Measurements from ENCODE around the gene EXOSC7. TPM values are rescaled to one million over a fixed set of nuclear protein-coding genes. Genes with fewer than 3 reads are reported as not detected.

EXOSC7 gene
- total and polyA plus RNA-seq, 2 of the 4 experiments (the other 2 are of a cell fraction) = 61.6 to 62.2 TPM

DNA sequence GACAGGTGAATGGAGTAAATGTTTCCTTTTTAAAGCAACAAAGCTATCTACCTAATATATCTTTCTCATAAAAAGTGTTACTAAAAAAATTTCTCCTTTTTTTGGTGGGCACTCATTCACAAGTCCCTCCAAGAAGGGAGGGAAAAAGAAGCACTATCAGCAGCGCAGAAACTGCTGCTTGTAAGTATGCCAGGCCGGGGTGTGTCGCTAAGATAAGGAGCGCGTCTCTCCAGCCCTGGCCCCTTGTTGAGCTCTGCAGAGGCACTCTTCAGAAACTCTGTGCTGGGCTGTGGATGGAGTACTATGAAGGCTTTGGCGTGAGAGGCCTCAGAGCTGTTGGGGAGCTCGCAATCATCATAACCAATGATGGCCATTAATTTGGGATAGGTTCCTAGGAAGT, 49.1 kb upstream of the EXOSC7 start:
- ATAC-seq (ENCODE audit: low read depth) (no peak), DNase-seq (no peak)
- no peak overlapping the region for H3K14ac ChIP-seq (replicated peaks; ENCODE audit: low read depth, low read length)
- dilution Hi-C loops (cut with HindIII; ENCODE audit: low sequenced_read_pairs, unreplicated experiment) = no loop called here
- H3K23ac ChIP-seq (ENCODE audit: low read depth, low read length) = no peak overlapping the region
- no peak for TF ChIP-seq CHD1 (IDR thresholded peaks at IDR 0.05; ENCODE audit: low read depth, low read length)
- TF ChIP-seq, protein P1, sequence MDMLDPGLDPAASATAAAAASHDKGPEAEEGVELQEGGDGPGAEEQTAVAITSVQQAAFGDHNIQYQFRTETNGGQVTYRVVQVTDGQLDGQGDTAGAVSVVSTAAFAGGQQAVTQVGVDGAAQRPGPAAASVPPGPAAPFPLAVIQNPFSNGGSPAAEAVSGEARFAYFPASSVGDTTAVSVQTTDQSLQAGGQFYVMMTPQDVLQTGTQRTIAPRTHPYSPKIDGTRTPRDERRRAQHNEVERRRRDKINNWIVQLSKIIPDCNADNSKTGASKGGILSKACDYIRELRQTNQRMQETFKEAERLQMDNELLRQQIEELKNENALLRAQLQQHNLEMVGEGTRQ (IDR thresholded peaks at IDR 0.05; ENCODE audit: low read depth, low read length) = no peak
- no peak for TF ChIP-seq RCOR1 (IDR thresholded peaks at IDR 0.05; ENCODE audit: insufficient replicate concordance, low read length)
- TF ChIP-seq BHLHE40 (IDR thresholded peaks at IDR 0.05; ENCODE audit: low read depth, low read length) = no peak
- TF ChIP-seq FOS (IDR thresholded peaks at IDR 0.05; ENCODE audit: low read depth, low read length) = no peak
- no peak for TF ChIP-seq SMC3 (IDR thresholded peaks at IDR 0.05; ENCODE audit: low read depth, low read length)
- no peak overlapping the region for H2AFZ ChIP-seq (replicated peaks; ENCODE audit: low read length, poor library complexity)
- no peak overlapping the region for H2BK5ac ChIP-seq (ENCODE audit: low read depth, low read length, poor library complexity, severe bottlenecking)
- no peak overlapping the region for H4K91ac ChIP-seq (ENCODE audit: insufficient read depth, low read depth, low read length)
- no peak overlapping the region for H3K18ac ChIP-seq (ENCODE audit: low read depth, low read length)
- H3K79me1 ChIP-seq (ENCODE audit: low read depth in 1 of 2, low read length in 2 of 2) = no peaks in the 10 kb centered on the region
- no peak overlapping the region for H4K8ac ChIP-seq (ENCODE audit: low read depth in 2 of 2, low read length in 2 of 2)
- POLR2A ChIA-PET (ENCODE audit: unreplicated experiment) = no interaction called here
- H2AK5ac ChIP-seq (ENCODE audit: low read depth, low read length) = no peak overlapping the region
- 90% methylated on average over 7 of the region's 7 CpGs; no CpG with 5 or more reads in 1 of the 2 experiments for WGBS, 2 experiments (ENCODE audit: extremely low coverage in 2 of 2, insufficient read length in 1 of 2)
- H2BK20ac ChIP-seq (ENCODE audit: low read depth, low read length) = no peak overlapping the region
- CTCF ChIA-PET = no interaction called here
- no peak overlapping the region for H3K4me2 ChIP-seq (ENCODE audit: low read depth, low read length)
- H4K5ac ChIP-seq (ENCODE audit: low read depth, low read length) = no peak overlapping the region
- H2BK15ac ChIP-seq (ENCODE audit: low read depth, low read length) = no peak overlapping the region
- H3K27ac ChIP-seq (ENCODE audit: insufficient read depth, low read length) = no peak overlapping the region
- no peaks in the 10 kb centered on the region for H3K27me3 ChIP-seq (ENCODE audit: control insufficient read depth, insufficient read depth, low read length)
- intact Hi-C loops (cut with micrococcal nuclease) = no loop called here
- no peak overlapping the region for H3K4me3 ChIP-seq (ENCODE audit: insufficient read depth, low read depth, low read length)
- no peak overlapping the region for H2AK9ac ChIP-seq (replicated peaks; ENCODE audit: low read depth, low read length, poor library complexity)
- no TSS peak for BruUV-seq (replicated peaks)
- no peak overlapping the region for H2BK120ac ChIP-seq (ENCODE audit: low read depth, low read length)
- H3K4me1 ChIP-seq (ENCODE audit: control insufficient read depth, insufficient read depth, low read length) = peaks cover 2% of the 10 kb centered on the region; the same call in 1 of the 2 replicates
- H3K4ac ChIP-seq (ENCODE audit: low read depth, low read length) = no peak overlapping the region
- peaks cover 45% of the 10 kb centered on the region for H3K36me3 ChIP-seq (ENCODE audit: control insufficient read depth, insufficient read depth, low read length)
- no peak overlapping the region for H3K9ac ChIP-seq (ENCODE audit: low read depth, low read length)
- H3K9me1 ChIP-seq (ENCODE audit: insufficient read depth, low read length) = peaks cover 4% of the 10 kb centered on the region; the same call in 1 of the 2 replicates
- no peaks in the 10 kb centered on the region for H3K9me3 ChIP-seq (ENCODE audit: control insufficient read depth, insufficient read depth, low read length)
- no peak overlapping the region for H3K56ac ChIP-seq (ENCODE audit: extremely low read depth, insufficient read depth, low read length)
- H4K20me1 ChIP-seq (ENCODE audit: insufficient read depth, low read length) = no peaks in the 10 kb centered on the region
- in situ Hi-C loops (cut with MboI; ENCODE audit: low sequenced_read_pairs) = no loop called here

Measured in IMR-90 (cell line).